GM23248 (cell line): ENCODE measurements around the gene C1orf52.

Experiments
- EZH2 ChIP-seq: fragments of 200-600 bp; sonication (generic); IDR thresholded peaks from 2 replicates; pipeline ENCODE4 v1.6.1; 2018; ENCODE audit warnings: antibody characterized with exemption, mild to moderate bottlenecking; ENCODE audit not compliant: insufficient read depth, poor library complexity, severe bottlenecking
- EZH2phosphoT487 ChIP-seq: fragments of 200-600 bp; sonication (generic); IDR thresholded peaks from 2 replicates; pipeline ENCODE4 v1.6.1; 2018; ENCODE audit warnings: antibody characterized with exemption, moderate library complexity, mild to moderate bottlenecking, low read depth; ENCODE audit not compliant: insufficient read depth

DNA sequence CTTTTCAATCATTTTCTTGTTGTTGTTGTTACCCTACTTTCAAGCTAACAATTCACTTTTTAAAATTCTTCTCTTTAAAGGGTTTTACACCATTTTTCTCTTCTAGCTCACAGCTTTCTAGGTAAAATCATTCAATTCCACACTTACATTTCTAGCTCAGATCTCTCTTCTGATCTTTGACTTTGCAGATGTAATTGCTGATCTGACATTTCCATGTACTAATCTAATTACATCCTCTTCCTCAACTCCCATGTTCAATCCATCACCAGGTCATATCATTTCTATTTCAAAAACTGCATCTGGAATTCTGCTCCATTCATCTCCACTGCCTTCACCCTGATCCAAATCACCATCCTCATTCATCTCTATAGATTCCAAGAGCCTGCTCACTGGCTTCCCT, 13.9 kb upstream of the C1orf52 start:
- TF ChIP-seq EZH2phosphoT487 = no peak
- no peak for TF ChIP-seq EZH2
